C4-2B (cell line): Measurements from ENCODE around the gene GLRX2.

Experiments
- H3K27ac ChIP-seq: fragments of 450-650 bp; 2 replicates; pipeline ENCODE4 v1.5.1; 2017
- ZFX ChIP-seq: fragments of 450-650 bp; IDR thresholded peaks from 2 replicates; pipeline ENCODE4 v1.6.1; 2017
- TF ChIP-seq, protein P1 (sequence below): fragments of 450-650 bp; conservative IDR thresholded peaks from 2 replicates; pipeline ENCODE4 v1.5.1; 2017; ENCODE audit warnings: mild to moderate bottlenecking

Gene GLRX2

GRCh38 chr1:193102662-193103061 is 2.6 kb downstream of the GLRX2 start:
- no peak for TF ChIP-seq ZFX
- TF ChIP-seq, protein P1, sequence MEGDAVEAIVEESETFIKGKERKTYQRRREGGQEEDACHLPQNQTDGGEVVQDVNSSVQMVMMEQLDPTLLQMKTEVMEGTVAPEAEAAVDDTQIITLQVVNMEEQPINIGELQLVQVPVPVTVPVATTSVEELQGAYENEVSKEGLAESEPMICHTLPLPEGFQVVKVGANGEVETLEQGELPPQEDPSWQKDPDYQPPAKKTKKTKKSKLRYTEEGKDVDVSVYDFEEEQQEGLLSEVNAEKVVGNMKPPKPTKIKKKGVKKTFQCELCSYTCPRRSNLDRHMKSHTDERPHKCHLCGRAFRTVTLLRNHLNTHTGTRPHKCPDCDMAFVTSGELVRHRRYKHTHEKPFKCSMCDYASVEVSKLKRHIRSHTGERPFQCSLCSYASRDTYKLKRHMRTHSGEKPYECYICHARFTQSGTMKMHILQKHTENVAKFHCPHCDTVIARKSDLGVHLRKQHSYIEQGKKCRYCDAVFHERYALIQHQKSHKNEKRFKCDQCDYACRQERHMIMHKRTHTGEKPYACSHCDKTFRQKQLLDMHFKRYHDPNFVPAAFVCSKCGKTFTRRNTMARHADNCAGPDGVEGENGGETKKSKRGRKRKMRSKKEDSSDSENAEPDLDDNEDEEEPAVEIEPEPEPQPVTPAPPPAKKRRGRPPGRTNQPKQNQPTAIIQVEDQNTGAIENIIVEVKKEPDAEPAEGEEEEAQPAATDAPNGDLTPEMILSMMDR = no peak
- H3K27ac ChIP-seq = no peak overlapping the region

- TF ChIP-seq ZFX = no peak
- TF ChIP-seq, protein P1 = no peak
These were observed 11.1 kb downstream of the GLRX2 start for GRCh38 chr1:193094112-193094511.

DNA sequence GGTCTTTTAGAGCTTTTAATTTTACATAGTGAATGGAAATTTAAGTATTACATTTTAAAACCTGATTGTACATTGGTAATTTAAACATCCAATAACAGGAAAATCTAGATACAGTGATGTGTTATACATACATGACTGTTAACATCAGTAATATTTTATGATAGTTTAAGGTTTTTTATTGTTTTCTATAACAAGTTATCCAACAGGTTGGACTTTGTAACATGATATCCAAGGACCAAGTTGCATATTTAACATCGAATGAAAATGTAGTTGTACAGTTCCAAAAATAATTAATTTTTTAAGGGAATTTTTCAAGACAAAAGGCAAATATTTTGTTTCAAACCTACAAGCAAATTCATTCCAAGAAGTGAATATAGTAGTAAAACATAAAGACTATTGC is 14.3 kb downstream of the GLRX2 start:
- no peak overlapping the region for H3K27ac ChIP-seq
- TF ChIP-seq, protein P1 = no peak
- no peak for TF ChIP-seq ZFX

More at GRCh38 chr1:193094112-193094511, 11.1 kb downstream of the GLRX2 start:
- H3K27ac ChIP-seq = no peak overlapping the region

DNA sequence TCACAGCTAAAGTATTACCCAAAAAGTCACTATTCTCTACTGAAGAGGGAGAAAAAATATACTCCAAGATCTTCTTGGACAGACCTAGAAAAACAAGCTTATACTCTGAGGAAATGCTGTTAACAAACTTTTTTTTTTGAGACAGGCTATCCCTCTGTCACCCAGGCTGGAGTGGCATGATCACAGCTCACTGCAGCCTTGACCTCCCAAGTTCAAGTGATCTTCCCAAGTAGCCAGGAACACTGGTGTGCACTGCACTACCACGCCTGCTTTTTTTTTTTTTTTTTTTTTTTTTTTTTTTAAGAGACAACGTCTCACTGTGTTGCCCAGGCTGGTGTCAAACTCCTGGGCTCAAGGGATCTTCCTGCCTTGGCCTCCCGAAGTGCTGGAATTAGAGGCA is 17.3 kb downstream of the GLRX2 start:
- H3K27ac ChIP-seq = no peak overlapping the region
- TF ChIP-seq, protein P1 = no peak
- TF ChIP-seq ZFX = no peak

DNA sequence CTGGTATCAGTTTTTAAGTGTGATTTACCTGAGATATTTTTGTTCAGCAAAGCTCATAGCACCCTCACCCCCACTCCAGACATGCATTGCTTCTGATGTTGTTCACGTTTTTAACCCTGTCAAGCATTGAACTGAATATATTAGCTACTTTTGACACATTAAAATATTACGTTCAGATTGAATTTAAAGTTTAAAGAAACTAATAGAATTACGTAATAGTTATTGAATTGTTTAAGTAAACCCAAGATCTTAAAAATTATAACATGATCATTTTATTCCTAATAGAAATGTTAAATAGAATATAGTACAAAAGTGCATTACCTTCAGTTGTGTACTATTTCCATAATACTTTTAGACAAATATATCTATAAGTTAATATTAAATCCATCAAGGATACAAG is 18.9 kb downstream of the GLRX2 start:
- TF ChIP-seq, protein P1 = no peak
- TF ChIP-seq ZFX = no peak
- no peak overlapping the region for H3K27ac ChIP-seq

DNA sequence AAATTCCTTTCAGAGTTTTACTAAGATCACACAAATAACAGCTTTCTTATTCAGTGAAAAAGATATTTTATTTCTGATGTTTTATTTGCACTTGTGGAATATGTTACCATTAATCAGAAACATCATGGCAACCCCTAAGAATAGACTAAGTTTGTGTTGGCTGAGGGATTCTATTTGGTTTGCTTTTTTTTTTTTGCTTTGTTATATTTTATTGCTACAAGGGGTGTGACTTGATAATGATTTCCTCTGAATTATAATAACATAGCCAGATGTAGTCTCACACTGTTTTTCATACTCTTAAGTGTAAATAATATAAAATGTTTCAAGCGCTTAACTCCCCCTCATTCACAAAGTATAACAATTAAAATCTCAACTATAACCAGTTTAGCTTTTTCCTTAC is 20.0 kb downstream of the GLRX2 start:
- no peak overlapping the region for H3K27ac ChIP-seq
- TF ChIP-seq, protein P1 = no peak
- no peak for TF ChIP-seq ZFX

DNA sequence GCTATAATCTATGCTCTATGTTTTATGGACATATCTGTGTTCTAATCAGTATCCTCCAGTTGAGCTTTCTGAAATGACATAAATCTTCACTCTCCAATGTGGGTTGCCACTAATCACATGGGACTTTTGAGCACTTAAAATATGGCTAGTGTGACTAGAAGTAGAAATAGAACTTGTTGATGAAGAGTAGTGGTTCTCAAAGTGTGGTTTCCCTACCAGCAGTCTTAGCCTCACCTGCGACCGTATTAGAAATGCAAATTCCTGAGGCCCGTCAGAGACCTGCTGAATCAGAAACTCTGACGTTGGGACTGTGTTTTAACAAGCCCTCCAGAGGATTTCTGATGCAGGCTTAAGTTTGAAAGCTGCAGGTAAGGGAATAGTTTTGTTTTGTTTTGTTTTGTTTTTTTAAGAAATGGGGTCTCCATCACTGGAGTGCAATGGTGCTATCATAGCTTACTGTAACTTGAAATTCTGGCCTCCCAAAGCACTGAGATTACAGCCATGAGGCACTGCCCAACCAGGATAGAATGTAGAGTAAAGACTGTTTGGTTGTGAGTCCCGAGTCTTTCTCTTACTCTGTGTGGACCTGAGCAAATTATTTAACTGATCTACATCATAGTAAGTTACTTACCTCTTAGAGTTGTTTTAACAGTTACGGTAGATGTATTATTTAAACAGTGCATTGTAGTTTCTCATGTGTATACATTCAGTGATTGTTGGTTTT is 21.7 kb downstream of the GLRX2 start:
- no peak overlapping the region for H3K27ac ChIP-seq
- TF ChIP-seq, protein P1 = no peak
- TF ChIP-seq ZFX = no peak
